GM18861 (cell line): ENCODE data around the gene DAGLA.
"Not testable (repeated sequence)": the region's sequence is repeated elsewhere in the genome, so short reads cannot be mapped to it uniquely, and the experiment has no call there.

Source experiments
- ATAC-seq: cut with Tn5 transposase; IDR thresholded peaks from one replicate; pipeline ENCODE4 v1.9.1; 2021; ENCODE audit not compliant: unreplicated experiment

Gene DAGLA

GRCh38 chr11:61679893-61680621 is at the start of gene DAGLA:
Gene DAGLA (plus strand): TSS chr11:61680391. CDS start chr11:61720156, 39,765 bp downstream.
- no peak for ATAC-seq

GRCh38 chr11:61632096-61632495 is 48.1 kb upstream of the DAGLA start:
- no peak for ATAC-seq

GRCh38 chr11:61635304-61635703 is 44.9 kb upstream of the DAGLA start:
- ATAC-seq, result no peak

- ATAC-seq, result no peak
Measured at GRCh38 chr11:61635787-61636186, 44.4 kb upstream of the DAGLA start.

- no peak for ATAC-seq
Measured at GRCh38 chr11:61636676-61637075, 43.5 kb upstream of the DAGLA start.

GRCh38 chr11:61637277-61637676 is 42.9 kb upstream of the DAGLA start:
- ATAC-seq, result no peak

GRCh38 chr11:61639816-61640443 is 40.3 kb upstream of the DAGLA start:
- ATAC-seq, result no peak

GRCh38 chr11:61642162-61642561 is 38.0 kb upstream of the DAGLA start:
- no peak for ATAC-seq

GRCh38 chr11:61645179-61645868 is 34.9 kb upstream of the DAGLA start:
- ATAC-seq, result no peak

GRCh38 chr11:61647529-61647928 is 32.7 kb upstream of the DAGLA start:
- no peak for ATAC-seq

GRCh38 chr11:61650781-61651571 is 29.2 kb upstream of the DAGLA start:
- no peak for ATAC-seq

GRCh38 chr11:61652135-61652534 is 28.1 kb upstream of the DAGLA start:
- ATAC-seq, result no peak

- no peak for ATAC-seq
Measured at GRCh38 chr11:61654397-61654829, 25.8 kb upstream of the DAGLA start.

GRCh38 chr11:61655266-61656159 is 24.7 kb upstream of the DAGLA start:
- ATAC-seq, result not testable (repeated sequence)

- ATAC-seq, result no peak
Measured at GRCh38 chr11:61656347-61657077, 23.7 kb upstream of the DAGLA start.

- ATAC-seq, result no peak
Measured at GRCh38 chr11:61657566-61658290, 22.5 kb upstream of the DAGLA start.

GRCh38 chr11:61659413-61660196 is 20.6 kb upstream of the DAGLA start:
- no peak for ATAC-seq

- ATAC-seq, result not testable (repeated sequence)
Measured at GRCh38 chr11:61660997-61661396, 19.2 kb upstream of the DAGLA start.
